H1 (cell line): ENCODE measurements around the gene KDM2A. TPM values are rescaled to one million over a fixed set of nuclear protein-coding genes. Genes with fewer than 3 reads are reported as not detected.

Experiments used
- ATF3 ChIP-seq: IDR thresholded peaks from 2 replicates; pipeline ENCODE4 v1.6.1; 2011; ENCODE audit warnings: low read depth, mild to moderate bottlenecking, low read length; ENCODE audit not compliant: insufficient read depth
- BACH1 ChIP-seq: IDR thresholded peaks from 2 replicates; pipeline ENCODE4 v1.6.1; 2012; ENCODE audit warnings: low read length, improper control_type of control experiment
- BRCA1 ChIP-seq: IDR thresholded peaks from 2 replicates; pipeline ENCODE4 v1.6.1; 2012; ENCODE audit warnings: low read depth, low read length, improper control_type of control experiment
- CBX5 ChIP-seq: fragments of 300-800, 300-1000 bp; sonication (generic); IDR thresholded peaks from 2 replicates; pipeline ENCODE4 v1.7.1; 2016; ENCODE audit warnings: antibody characterized with exemption, low read length, low read depth
- CHD2 ChIP-seq: IDR thresholded peaks from 2 replicates; pipeline ENCODE4 v1.6.1; 2012; ENCODE audit warnings: low read length, improper control_type of control experiment
- CTBP2 ChIP-seq: IDR thresholded peaks from 2 replicates; pipeline ENCODE4 v1.7.0; 2011; ENCODE audit warnings: borderline replicate concordance, mild to moderate bottlenecking, moderate library complexity, mixed read lengths, low read length; ENCODE audit not compliant: insufficient read depth, insufficient read length
- EP300 ChIP-seq, 2 experiments: IDR thresholded peaks; 1 replicate in 1 of 2; 2 replicates in 1 of 2; pipeline ENCODE4 v1.6.1; 2011 to 2012; ENCODE audit warnings: low read depth in 2 of 2, low read length in 2 of 2, mild to moderate bottlenecking in 2 of 2, borderline replicate concordance in 1 of 2, inconsistent platforms in 1 of 2, moderate library complexity in 1 of 2
- FOSL1 ChIP-seq: IDR thresholded peaks from 2 replicates; pipeline ENCODE4 v1.6.1; 2011; ENCODE audit warnings: mild to moderate bottlenecking, low read depth, low read length, moderate library complexity; ENCODE audit not compliant: insufficient read depth
- GABPA ChIP-seq: IDR thresholded peaks from 2 replicates; pipeline ENCODE4 v1.6.1; 2011; ENCODE audit warnings: mild to moderate bottlenecking, low read length, moderate library complexity, borderline replicate concordance; ENCODE audit not compliant: insufficient read depth
- GTF2F1 ChIP-seq: IDR thresholded peaks from 2 replicates; pipeline ENCODE4 v1.6.1; 2012; ENCODE audit warnings: low read depth, low read length, improper control_type of control experiment, borderline replicate concordance
- HDAC6 ChIP-seq: IDR thresholded peaks from one replicate; pipeline ENCODE4 v1.7.1; 2012; ENCODE audit warnings: low read depth, mild to moderate bottlenecking, inconsistent platforms, low read length, moderate library complexity
- KDM5A ChIP-seq: fragments of 200-600 bp; IDR thresholded peaks from 2 replicates; pipeline ENCODE4 v1.7.1; 2012; ENCODE audit warnings: mild to moderate bottlenecking, low read length, inconsistent platforms, mixed read lengths
- MAFK ChIP-seq: IDR thresholded peaks from 2 replicates; pipeline ENCODE4 v1.6.1; 2012; ENCODE audit warnings: low read depth, mild to moderate bottlenecking, improper control_type of control experiment, low read length
- RFX5 ChIP-seq: IDR thresholded peaks from 2 replicates; pipeline ENCODE4 v1.6.1; 2011; ENCODE audit warnings: low read depth, low read length, improper control_type of control experiment, borderline replicate concordance
- SAP30 ChIP-seq: fragments of 300-600 bp; sonication (generic); IDR thresholded peaks from 2 replicates; pipeline ENCODE4 v1.7.1; 2012; ENCODE audit warnings: low read length, moderate library complexity, mild to moderate bottlenecking, inconsistent platforms; ENCODE audit not compliant: insufficient read depth, insufficient replicate concordance
- SIN3A ChIP-seq, 2 experiments: IDR thresholded peaks in 1 of 2; conservative IDR thresholded peaks in 1 of 2; 2 replicates each; pipeline ENCODE4 v1.6.1; 2011 to 2012; ENCODE audit warnings: low read length in 2 of 2, improper control_type of control experiment in 1 of 2, low read depth in 1 of 2, mild to moderate bottlenecking in 1 of 2
- TEAD4 ChIP-seq: IDR thresholded peaks from 2 replicates; pipeline ENCODE4 v1.6.1; 2012; ENCODE audit warnings: low read depth, low read length, inconsistent platforms, mixed read lengths
- YY1 ChIP-seq: IDR thresholded peaks from 2 replicates; pipeline ENCODE4 v1.6.1; 2011; ENCODE audit warnings: low read depth, mild to moderate bottlenecking, low read length
- ZNF274 ChIP-seq: IDR thresholded peaks from 2 replicates; pipeline ENCODE4 v1.7.0; 2012; ENCODE audit warnings: low read length, borderline replicate concordance; ENCODE audit errors: extremely low read depth
- polyA plus RNA-seq, 7 experiments: library from polyadenylated mRNA; depleted of rRNA in 3 of 7; stranded (reverse) in 5 of 7; unstranded in 2 of 7; fragments of >200 nt in 5 of 7; fragments of 200-250 nt in 2 of 7; gene quantifications; 1 replicate in 5 of 7; 2 replicates in 1 of 7; 4 replicates in 1 of 7; pipeline versions ENCODE4 v1.2.1 to v1.2.3, GENCODE V29; 2011 to 2013; ENCODE audit warnings: missing spikeins in 2 of 7, mixed read lengths in 2 of 7
- total RNA-seq: library from RNA; stranded (reverse); fragmentation: NEBNext Ultra II Directional; extraction: Animal tissue kit (Norgen Biotek cat#: 25700); gene quantifications from 2 replicates; pipeline ENCODE4 v1.2.1, GENCODE V29; 2021
- TF ChIP-seq, protein P1 (sequence below), 3 experiments: IDR thresholded peaks; 1 replicate in 2 of 3; 2 replicates in 1 of 3; pipeline versions ENCODE4 v1.5.1 to v1.6.1; 2011; ENCODE audit warnings: low read length in 3 of 3, mild to moderate bottlenecking in 3 of 3, inconsistent platforms in 2 of 3, low read depth in 1 of 3, moderate library complexity in 1 of 3; ENCODE audit not compliant: insufficient read depth in 1 of 3; ENCODE audit errors: control extremely low read depth in 1 of 3

The KDM2A gene
- total and polyA plus RNA-seq, 2 of the 8 experiments (the other 6 are each of a cell fraction or from before 2014, with no cell fraction given), result 55.4 to 66.2 TPM

DNA sequence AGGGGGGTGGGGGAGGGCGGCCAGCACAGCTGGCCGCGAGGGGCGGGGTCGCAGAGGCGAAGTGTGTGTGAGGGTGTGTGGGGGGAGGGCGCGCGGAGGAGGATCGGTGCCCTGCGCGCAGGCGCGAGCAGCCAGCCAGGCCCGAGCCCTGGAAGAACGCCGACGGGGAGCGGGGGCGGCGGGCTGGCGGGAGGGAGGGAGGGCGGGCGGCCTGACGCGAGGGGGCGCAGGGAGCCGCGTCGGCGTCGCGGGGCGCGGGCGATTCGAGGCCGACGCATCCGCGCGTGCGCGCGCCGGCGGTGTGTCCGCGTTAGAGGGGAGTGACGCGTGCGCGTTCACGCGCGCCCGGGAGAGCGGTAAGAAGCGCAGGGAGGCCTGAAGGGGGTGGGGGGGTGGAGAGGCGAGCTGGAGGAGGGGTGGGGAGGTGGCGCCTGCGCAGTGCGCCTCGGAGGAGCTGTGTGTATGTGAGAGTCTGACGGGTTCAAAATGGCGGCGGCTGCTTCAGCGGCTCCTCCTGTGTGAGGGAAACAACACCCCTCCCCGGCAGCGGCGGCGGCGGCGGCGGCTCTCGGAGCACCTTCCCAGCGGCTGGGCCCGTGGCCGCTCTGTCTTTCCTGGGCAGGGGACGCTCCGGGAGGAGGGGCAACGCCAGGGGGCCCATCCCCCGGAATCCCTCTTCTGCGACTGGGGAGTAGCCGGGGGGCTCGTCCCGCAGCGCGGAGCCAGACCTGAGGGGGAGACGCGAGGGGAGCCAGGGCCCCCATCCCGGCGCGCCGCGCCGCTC is at the start of gene KDM2A (continued):
- TF ChIP-seq CBX5 (no peak), HDAC6 (no peak), SIN3A (conservative IDR thresholded peaks at IDR 0.05 in 1 of 2, IDR thresholded peaks at IDR 0.05 in 1 of 2; ENCODE audit: low read depth in 1 of 2, low read length in 2 of 2) (no peak; a peak in 1 of 4 replicates), ATF3 (no peak), KDM5A (0 out of 2 replicates have a peak, but pooled peaks have one; percentile 21), SAP30 (no peak), BACH1 (peak; percentile 98), TEAD4 (0 out of 2 replicates have a peak, but pooled peaks have one; percentile 9), BRCA1 (no peak), RFX5 (no peak), GTF2F1 (no peak), ZNF274 (no peak), EP300 (IDR thresholded peaks at IDR 0.05; ENCODE audit: borderline replicate concordance in 1 of 2, low read depth in 2 of 2, low read length in 2 of 2) (0 out of 3 replicates have a peak, but pooled peaks of 1 of the 2 experiments have one; percentile 43), CTBP2 (no peak), GABPA (no peak), MAFK (no peak), YY1 (peak; percentile 93), CHD2 (no peak), FOSL1 (no peak)
- TF ChIP-seq, protein P1, sequence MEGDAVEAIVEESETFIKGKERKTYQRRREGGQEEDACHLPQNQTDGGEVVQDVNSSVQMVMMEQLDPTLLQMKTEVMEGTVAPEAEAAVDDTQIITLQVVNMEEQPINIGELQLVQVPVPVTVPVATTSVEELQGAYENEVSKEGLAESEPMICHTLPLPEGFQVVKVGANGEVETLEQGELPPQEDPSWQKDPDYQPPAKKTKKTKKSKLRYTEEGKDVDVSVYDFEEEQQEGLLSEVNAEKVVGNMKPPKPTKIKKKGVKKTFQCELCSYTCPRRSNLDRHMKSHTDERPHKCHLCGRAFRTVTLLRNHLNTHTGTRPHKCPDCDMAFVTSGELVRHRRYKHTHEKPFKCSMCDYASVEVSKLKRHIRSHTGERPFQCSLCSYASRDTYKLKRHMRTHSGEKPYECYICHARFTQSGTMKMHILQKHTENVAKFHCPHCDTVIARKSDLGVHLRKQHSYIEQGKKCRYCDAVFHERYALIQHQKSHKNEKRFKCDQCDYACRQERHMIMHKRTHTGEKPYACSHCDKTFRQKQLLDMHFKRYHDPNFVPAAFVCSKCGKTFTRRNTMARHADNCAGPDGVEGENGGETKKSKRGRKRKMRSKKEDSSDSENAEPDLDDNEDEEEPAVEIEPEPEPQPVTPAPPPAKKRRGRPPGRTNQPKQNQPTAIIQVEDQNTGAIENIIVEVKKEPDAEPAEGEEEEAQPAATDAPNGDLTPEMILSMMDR (IDR thresholded peaks at IDR 0.05; ENCODE audit: control extremely low read depth in 1 of 3, insufficient read depth in 1 of 3, low read depth in 1 of 3, low read length in 3 of 3), result peak in 1 of 3 experiments; percentile 22; a peak in 1 of 4 replicates
